Cardiac ventricle fibroblast (primary cell): ENCODE measurements around the gene CNBD2. TPM values are rescaled to one million over a fixed set of nuclear protein-coding genes. Genes with fewer than 3 reads are reported as not detected.

ENCODE experiments used
- total RNA-seq: library from RNA; depleted of rRNA; stranded (reverse); fragments of >200 nt; gene quantifications from 2 replicates; pipeline ENCODE4 v1.2.3, GENCODE V29; 2015

The CNBD2 gene
- 2.8 and 5.1 TPM in 2 replicates for total RNA-seq

DNA sequence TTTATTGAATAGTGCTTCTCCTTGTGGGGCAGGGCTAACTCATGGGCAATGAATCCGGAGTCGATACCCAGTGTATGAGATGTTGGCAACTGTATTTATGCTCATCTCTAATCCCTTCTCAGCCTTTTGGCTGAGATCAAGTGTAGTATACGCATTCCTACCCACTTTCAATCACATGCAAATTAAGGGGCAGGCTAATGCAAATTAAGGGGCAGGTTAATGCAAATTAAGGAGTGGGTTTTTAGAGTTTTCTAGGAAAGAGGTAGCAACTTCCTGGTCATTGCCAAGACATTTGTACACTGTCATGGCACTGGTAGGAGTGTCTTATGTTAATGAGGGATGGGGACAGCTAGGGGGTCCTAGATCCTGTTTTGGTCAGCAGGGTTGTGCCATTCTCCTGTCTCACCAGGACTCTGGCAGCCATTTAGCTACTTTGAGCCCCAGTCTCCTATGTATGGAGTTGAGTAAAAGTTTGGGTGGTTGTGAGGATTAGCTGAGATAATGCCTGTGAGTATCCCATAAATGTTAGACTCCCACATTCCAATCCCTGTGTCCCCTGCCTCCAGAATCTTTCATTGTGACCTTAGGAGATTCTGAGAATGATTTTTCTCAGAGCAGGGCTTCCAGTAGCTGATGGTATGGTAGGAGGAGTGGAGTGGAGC is at the start of gene CNBD2:
TSS of gene CNBD2 (plus strand) at position 612 of the 662 bp plus-strand sequence. CDS start 173 bp downstream, outside the sequence.

GRCh38 chr20:35954200-35954906 is 14.0 kb upstream of the CNBD2 start, which contains the start of gene SCAND1:
Gene SCAND1 (minus strand): TSS chr20:35954502. CDS start chr20:35954284, 218 bp downstream.

Other genes starting within 250 kb of the CNBD2 start
- gene RBM39, start 226.3 kb upstream of the CNBD2 start, total RNA-seq = 123 and 125 TPM in 2 replicates
- 19.7 and 31.9 TPM in 2 replicates for gene PHF20, start 196.6 kb upstream of the CNBD2 start, total RNA-seq
- 100 and 128 TPM in 2 replicates for gene SCAND1, start 14.1 kb upstream of the CNBD2 start, total RNA-seq
- 33.9 and 38.0 TPM in 2 replicates for gene EPB41L1, start 186.2 kb downstream of the CNBD2 start, total RNA-seq